ENCODE measurements around the gene ZYG11B. TPM values are rescaled to one million over a fixed set of nuclear protein-coding genes. Genes with fewer than 3 reads are reported as not detected.

Gene ZYG11B
- total and polyA plus RNA-seq, 2 donors (not counting 3 experiments of a cell fraction or from before 2014, with no cell fraction given), result 8.2 to 27.2 TPM

- Histone ChIP-seq H3K36me3 (ENCODE audit: control insufficient read depth in 2 of 2, extremely low read depth in 1 of 2, insufficient read depth in 2 of 2, low read length in 2 of 2) (peaks cover 4 to 5% of the 10 kb centered on the region in 2 experiments), H3K9me1 (replicated peaks; ENCODE audit: control insufficient read depth, extremely low read depth, insufficient read depth, low read length) (no peaks in the 10 kb centered on the region), H3K27ac (ENCODE audit: insufficient read depth, low read depth, low read length) (no peak overlapping the region), H2AFZ (ENCODE audit: low read depth, low read length) (no peak overlapping the region), H3K4me3 (replicated peaks in 1 of 3; ENCODE audit: insufficient read depth in 1 of 3, low read depth in 1 of 3, low read length in 3 of 3) (no peak overlapping the region), H3K27me3 (ENCODE audit: control insufficient read depth in 2 of 2, insufficient read depth in 2 of 2, low read length in 2 of 2) (no peaks in the 10 kb centered on the region), H3K9me3 (replicated peaks; ENCODE audit: control insufficient read depth, insufficient read depth, low read length) (no peaks in the 10 kb centered on the region), H3K9ac (replicated peaks; ENCODE audit: extremely low read depth, insufficient read depth, low read length) (no peak overlapping the region), H3K4me2 (ENCODE audit: insufficient read depth, low read length) (no peak overlapping the region), H3K4me1 (ENCODE audit: control insufficient read depth, extremely low read depth, insufficient read depth, low read length) (peaks cover 14% of the 10 kb centered on the region), H4K20me1 (replicated peaks; ENCODE audit: control insufficient read depth, extremely low read depth, insufficient read depth, low read length) (no peaks in the 10 kb centered on the region), H3K79me2 (ENCODE audit: control insufficient read depth, insufficient read depth, low read length) (no peaks in the 10 kb centered on the region)
- no peak for FAIRE-seq
- no peak for DNase-seq (ENCODE audit: low read depth, low spot score)
- TF ChIP-seq CTCF (IDR thresholded peaks at IDR 0.05; ENCODE audit: extremely low read depth in 1 of 2, insufficient read depth in 1 of 2, low read depth in 1 of 2, low read length in 2 of 2) (no peak), MYC (IDR thresholded peaks at IDR 0.05; ENCODE audit: low read depth, low read length) (no peak), POLR2A (IDR thresholded peaks at IDR 0.05; ENCODE audit: low read depth, low read length) (no peak), EZH2 (IDR thresholded peaks at IDR 0.05; ENCODE audit: borderline replicate concordance, low read depth, low read length, severe bottlenecking) (no peak), JUN (IDR thresholded peaks at IDR 0.05; ENCODE audit: borderline replicate concordance, insufficient read depth, insufficient read length, low read depth) (no peak), GATA2 (IDR thresholded peaks at IDR 0.05; ENCODE audit: insufficient read depth, insufficient read length, low read depth, low read length) (no peak), MAX (IDR thresholded peaks at IDR 0.05; ENCODE audit: insufficient read depth, insufficient read length) (no peak), POLR2AphosphoS5 (IDR thresholded peaks at IDR 0.05; ENCODE audit: insufficient read depth, low read depth, low read length) (no peak), FOS (IDR thresholded peaks at IDR 0.05; ENCODE audit: borderline replicate concordance, insufficient read depth, low read length) (no peak)
- ChIA-PET CTCF (no interaction called here), POLR2A (interaction anchor here (1.2 kb wide), 1 partner anchor 17 kb away, joined by 3 read pairs; no protein-coding TSS in a partner anchor)
- dilution Hi-C loops (cut with MboI; ENCODE audit: extremely low pct_ligation_motif_present, low sequenced_read_pairs), result no loop called here
- no TSS peak for BruUV-seq (replicated peaks)
- intact Hi-C loops (cut with micrococcal nuclease), result no loop called here
Measured at GRCh38 chr1:52795464-52795863, 69.2 kb downstream of the ZYG11B start.
